Tongue (tissue), 2 donors: ENCODE data around the gene PAK1IP1. TPM values are rescaled to one million over a fixed set of nuclear protein-coding genes. Genes with fewer than 3 reads are reported as not detected.
"Not testable (repeated sequence)": the region's sequence is repeated elsewhere in the genome, so short reads cannot be mapped to it uniquely, and the experiment has no call there.

ENCODE experiments used
- DNase-seq: peaks from one replicate; pipeline ENCODE4 v3.0.0-alpha.2; 2015
- total RNA-seq: library from RNA; depleted of rRNA; stranded (reverse); fragments of >200 nt; gene quantifications from one replicate; pipeline ENCODE4 v1.2.3, GENCODE V29; 2014

The PAK1IP1 gene, protein sequence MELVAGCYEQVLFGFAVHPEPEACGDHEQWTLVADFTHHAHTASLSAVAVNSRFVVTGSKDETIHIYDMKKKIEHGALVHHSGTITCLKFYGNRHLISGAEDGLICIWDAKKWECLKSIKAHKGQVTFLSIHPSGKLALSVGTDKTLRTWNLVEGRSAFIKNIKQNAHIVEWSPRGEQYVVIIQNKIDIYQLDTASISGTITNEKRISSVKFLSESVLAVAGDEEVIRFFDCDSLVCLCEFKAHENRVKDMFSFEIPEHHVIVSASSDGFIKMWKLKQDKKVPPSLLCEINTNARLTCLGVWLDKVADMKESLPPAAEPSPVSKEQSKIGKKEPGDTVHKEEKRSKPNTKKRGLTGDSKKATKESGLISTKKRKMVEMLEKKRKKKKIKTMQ
- 13.1 TPM for total RNA-seq

DNA sequence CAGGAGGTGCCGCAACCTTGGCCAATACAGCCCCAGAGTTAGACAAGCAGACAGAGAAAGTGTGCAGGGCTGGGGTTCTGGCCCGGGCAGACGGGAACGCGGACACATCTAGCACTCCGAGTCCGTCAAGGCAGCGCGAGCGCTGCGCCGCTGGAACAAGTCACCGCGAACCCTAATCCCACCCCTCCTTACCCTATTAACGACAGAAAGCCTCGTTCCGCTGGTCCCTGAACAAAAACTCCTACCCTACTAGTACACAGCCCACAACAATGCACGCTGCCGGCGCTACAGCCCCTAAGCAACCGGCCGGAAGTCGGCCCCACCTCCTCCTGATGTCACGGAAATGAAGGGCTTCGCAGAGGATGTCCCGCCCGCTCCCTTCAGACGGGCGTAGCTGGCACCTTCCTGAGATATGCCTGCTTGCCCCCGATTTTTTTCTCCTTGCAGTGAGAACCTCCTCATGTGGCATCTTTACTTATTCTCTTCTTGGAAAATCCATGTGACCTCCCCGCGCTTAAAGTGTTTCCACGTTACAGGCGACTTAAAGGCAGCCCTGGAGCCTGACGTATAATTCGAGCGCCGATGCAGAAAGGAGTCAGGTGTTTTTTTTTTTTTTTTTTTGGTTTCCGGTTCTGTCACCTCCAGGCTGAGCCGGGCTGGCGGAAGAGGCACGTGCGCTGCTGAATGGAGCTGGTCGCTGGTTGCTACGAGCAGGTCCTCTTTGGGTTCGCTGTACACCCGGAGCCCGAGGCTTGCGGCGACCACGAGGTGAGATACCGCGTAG, at the start of gene PAK1IP1, which contains the start of gene C6orf52:
PAK1IP1 (plus strand) TSS at position 671 of the 784 bp plus-strand sequence; CDS start at position 685, 14 bp downstream.
C6orf52 (minus strand) TSS at position 315 of the 784 bp plus-strand sequence. CDS start 7,066 bp downstream, outside the sequence.
- DNase-seq: peak; percentile 98

DNA sequence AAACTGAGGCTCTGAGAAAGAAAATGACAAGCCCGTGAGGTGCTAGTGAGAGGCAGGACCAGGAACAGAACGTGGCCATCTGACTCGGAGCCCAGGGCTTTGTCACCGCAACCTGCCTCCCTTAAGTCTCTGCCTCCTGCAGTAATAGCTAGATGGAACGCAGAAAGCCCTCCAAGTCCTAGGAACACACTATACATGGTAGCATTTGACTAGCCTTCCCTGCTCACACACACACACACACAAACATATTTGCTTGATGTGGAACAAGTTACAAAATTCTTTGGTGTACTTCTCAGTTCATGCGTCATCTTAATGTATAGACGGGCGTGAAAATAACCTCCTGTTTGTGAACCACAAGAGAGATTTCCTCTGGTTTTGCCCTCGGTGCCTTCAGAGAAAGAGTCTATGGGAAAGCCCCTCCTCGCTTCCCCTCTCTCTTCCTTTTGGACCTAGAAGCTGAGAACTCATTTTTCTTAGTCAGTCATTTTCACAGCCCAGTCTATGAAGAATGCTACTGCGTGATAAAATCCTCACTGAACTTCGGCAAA, 39.2 kb upstream of the PAK1IP1 start:
- no peak for DNase-seq

DNA sequence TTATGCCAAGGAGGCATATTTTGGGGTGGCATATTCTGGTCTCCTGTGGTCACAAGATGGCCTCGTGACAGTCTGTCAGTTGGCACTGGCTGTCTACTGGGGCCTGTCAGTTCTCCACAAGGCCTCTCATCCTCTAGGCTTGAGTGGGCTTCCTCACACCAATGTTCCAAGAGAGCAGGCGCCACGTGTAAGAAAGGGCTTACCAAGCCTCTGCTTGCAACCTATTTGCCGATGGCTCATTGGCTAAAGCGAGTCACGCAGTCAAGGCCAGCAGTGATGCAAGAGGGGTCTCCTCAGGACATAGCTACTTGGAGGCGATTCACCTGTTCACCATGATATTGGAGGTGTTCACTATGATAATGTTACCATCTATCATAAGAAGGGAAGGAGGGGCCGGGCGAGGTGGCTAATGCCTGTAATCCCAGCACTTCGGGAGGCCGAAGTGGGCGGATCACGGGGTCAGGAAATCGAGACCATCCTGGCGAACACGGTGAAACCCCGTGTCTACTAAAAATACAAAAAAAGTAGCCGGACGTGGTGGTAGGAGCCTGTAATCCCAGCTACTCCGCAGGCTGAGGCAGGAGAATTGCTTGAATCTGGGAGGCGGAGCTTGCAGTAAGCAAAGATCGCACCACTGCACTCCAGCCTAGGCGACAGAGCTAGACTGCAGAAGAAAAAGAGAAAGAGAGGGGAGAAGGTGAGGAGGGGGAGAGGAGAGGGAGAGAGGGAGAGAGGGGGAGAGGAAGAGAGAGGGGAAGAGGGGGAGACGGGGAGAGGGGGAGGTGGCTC, 35.7 kb upstream of the PAK1IP1 start:
- DNase-seq: no peak

DNA sequence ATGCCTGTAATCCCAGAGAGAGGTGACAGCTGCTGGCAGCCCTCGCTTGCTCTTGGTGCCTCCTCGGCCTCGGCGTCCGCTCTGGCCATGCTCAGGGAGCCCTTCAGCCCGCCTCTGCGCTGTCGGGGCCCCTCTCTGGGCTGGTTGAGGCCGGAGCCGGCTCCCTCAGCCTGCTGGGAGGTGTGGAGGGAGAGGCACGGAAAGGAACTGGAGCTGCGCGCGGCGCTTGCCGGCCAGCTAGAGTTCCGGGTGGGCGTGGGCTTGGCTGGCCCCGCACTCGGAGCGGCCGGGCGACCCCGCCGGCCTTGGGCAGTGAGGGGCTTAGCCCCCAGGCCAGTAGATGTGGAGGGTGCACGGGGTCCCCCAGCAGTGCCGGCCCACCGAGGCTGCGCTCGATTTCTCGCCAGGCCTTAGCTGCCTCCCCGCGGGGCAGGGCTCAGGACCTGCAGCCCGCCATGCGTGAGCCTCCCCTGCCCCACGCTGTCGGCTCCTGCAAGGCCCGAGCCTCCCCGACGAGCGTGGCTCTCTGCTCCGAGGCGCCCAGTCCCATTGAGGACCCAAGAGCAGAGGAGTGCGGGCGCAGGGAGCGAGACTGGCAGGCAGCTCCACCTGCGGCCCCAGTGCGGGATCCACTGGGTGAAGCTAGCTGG, 34.9 kb upstream of the PAK1IP1 start:
- DNase-seq: peak; percentile 9

DNA sequence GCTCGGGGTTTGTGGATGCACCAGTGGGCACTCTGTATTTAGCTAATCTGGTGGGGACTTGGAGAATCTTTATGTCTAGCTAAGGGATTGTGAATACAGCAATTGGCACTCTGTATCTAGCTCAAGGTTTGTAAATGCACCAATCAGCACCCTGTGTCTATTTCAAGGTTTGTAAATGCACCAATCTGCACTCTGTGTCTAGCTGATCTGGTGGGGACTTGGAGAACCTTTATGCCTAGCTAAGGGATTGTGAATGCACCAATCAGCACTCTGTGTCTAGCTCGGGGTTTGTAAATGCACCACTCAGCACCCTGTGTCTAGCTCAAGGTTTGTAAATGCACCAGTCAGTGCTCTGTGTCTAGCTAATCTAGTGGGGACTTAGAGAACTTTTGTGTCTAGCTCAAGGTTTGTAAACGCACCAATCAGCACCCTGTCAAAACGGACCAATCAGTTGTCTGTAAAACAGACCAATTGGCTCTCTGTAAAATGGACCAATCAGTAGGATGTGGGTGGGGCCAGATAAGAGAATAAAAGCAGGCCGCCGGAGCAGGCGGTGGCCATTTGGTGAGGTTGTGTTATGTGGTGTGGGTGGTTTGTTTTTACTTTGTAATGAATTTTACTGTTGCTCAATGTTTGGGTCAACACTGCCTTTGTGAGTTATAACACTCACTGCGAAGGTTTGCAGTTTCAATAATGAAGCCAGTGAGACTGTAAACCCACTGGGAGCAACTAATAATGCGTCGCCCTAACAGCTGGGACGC, 34.2 kb upstream of the PAK1IP1 start:
- DNase-seq: not testable (repeated sequence)

- DNase-seq: no peak
Observed at GRCh38 chr6:10662207-10662606, 32.6 kb upstream of the PAK1IP1 start.

- DNase-seq: no peak
Observed at GRCh38 chr6:10662742-10663141, 32.0 kb upstream of the PAK1IP1 start.

GRCh38 chr6:10665595-10665994, 29.2 kb upstream of the PAK1IP1 start:
- not testable (repeated sequence) for DNase-seq

DNA sequence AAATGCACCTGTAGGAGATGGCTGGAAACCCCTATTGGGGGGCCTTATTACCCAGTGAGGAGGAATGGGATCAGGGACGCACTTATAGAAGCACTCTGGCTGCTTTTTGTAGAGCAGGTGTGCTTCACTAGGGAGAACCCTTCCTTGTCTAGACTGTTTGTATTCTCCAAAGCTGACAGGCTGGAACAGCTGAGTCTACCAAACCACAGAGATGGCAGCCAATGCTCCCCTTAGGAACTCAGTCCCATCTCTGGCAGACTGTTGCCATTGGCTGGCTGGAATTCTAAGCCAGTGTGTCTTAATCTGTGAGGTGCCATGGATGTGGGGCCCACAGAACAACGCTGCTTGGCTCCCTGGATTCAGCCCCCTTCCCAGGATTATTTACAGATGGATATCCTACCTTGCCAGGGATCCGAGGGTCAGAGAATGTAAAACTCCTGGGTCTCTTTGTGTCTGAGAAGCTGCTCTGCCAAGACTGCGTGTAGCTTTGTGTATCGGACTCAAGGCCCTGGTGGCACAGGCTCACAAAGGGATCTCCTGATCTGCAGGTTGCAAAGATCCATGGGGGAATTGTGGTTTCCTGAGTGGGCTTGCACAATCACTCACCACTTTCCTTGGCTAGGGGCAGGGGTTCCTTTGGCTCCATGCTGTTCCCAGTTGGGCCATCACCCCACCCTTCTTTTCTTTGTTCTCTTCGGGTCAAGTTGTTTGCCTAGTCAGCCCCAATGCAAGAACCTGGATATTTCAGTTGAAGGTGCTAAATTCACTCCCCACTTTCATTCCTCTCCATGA, 26.4 kb upstream of the PAK1IP1 start:
- no peak for DNase-seq

DNA sequence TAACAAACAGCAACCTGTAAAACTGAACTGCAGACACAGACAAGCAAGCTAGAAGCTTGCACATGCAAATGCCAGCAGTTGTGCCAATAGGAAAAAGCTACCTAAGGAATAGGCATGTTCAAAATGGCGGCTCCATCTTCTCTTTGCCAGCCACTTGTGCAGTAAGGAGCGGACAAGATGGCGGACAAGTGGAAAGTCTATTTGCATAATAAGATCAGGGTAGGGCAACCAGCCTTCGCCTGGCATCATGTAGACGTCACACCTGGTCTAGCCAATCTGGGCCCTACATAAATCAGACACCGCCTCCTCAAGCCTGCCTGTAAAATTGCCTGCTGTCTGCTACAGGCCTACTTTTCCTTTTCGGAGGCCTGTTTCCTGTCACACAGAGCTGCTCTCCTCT, 18.4 kb upstream of the PAK1IP1 start:
- DNase-seq: no peak

- DNase-seq: no peak
Observed at GRCh38 chr6:10678456-10678855, 16.3 kb upstream of the PAK1IP1 start.

DNA sequence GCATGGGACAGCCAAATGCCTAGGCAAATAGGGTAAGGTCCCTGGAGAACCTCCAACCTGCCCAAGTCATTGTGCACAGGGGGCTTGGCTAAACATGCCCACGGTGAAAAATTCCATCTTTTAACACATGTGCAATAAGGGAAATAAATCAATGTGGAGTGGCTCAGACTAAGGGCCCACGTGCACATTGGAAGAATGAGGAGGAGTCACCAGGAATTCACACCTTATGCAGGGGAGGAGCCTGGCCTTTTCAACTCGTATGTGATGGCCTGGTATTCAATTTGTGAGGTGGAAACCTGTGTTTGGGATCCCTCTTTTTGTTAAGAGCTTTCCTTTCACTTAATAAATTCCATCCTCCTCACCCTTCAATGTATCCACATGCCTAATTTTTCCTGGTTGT, 13.0 kb upstream of the PAK1IP1 start:
- DNase-seq: no peak

- no peak for DNase-seq
Observed at GRCh38 chr6:10682355-10682988, 12.3 kb upstream of the PAK1IP1 start.

GRCh38 chr6:10684618-10685017, 10.2 kb upstream of the PAK1IP1 start:
- DNase-seq: no peak

- no peak for DNase-seq
Observed at GRCh38 chr6:10685092-10685915, 9.5 kb upstream of the PAK1IP1 start.

DNA sequence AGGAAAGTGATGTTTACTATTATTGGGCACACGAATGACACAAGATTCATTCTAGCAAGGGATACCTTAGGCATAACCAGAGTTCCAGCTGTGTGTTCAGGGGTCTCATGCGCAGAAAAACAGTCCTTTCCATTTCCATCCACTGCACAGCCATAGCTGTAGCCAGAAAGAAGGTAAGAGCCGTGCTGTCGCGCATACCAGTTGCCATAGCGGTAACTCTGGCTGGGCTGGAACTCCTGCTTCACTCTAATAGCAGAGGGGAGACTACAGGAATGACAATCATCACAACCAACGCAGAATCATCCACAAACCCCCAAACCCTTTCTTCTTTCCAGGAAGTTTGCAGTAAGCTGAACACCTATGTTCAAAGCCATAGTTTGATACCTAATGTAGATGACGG, 7.9 kb upstream of the PAK1IP1 start:
- DNase-seq: no peak

DNA sequence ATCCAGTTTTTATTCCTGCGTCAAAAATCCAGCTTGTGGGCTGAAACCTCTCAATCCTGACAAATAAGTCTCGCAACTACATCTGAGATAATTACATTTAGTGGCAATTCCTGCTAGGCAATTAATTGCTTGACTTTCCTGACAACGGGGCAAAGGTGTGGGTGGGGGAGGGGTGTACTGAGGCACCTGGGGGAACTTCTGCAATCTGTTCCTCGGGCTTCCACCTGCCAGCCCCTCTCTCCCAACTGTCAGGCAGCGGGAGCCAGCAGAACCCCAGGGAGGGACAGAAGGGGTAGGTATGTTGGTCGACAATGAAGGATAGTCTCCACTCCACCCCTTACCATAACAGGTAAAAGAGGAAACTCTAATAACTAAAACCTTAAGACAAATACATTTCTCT, 7.2 kb upstream of the PAK1IP1 start:
- no peak for DNase-seq

- DNase-seq: peak; percentile 23
Observed at GRCh38 chr6:10690651-10691445, 3.9 kb upstream of the PAK1IP1 start.
